Psoas muscle (tissue), 8 donors: ENCODE data around the gene CTNNAL1. TPM values are rescaled to one million over a fixed set of nuclear protein-coding genes. Genes with fewer than 3 reads are reported as not detected.
"Not testable (repeated sequence)": the region's sequence is repeated elsewhere in the genome, so short reads cannot be mapped to it uniquely, and the experiment has no call there.

ENCODE experiments used
- ATAC-seq, 4 donors: fragments of 200-7000 bp; cut with Tn5 transposase; one replicate each; pipeline ENCODE4 v1.9.1; 2020; ENCODE audit warnings: moderate library complexity in 3 of 4, mild to moderate bottlenecking in 2 of 4
- DNase-seq, 2 donors: peaks; one replicate each; pipeline ENCODE4 v3.0.0-alpha.2; 2020
- H3K27ac ChIP-seq: fragments of 200-600 bp; one replicate; pipeline ENCODE4 v1.8.0; 2022
- H3K27me3 ChIP-seq, 3 donors: fragments of 200-600 bp in 1 of 3; one replicate each; pipeline versions ENCODE4 v1.6.1 to v1.8.0; 2013 to 2022; ENCODE audit warnings: low read length in 2 of 3, mild to moderate bottlenecking in 2 of 3, moderate library complexity in 1 of 3; ENCODE audit not compliant: insufficient read depth in 3 of 3
- H3K36me3 ChIP-seq, 2 donors: fragments of 200-600 bp in 1 of 2; one replicate each; pipeline versions ENCODE4 v1.6.1 to v1.8.0; 2013 to 2022; ENCODE audit warnings: low read depth in 1 of 2, mild to moderate bottlenecking in 1 of 2, moderate library complexity in 1 of 2; ENCODE audit not compliant: insufficient read depth in 1 of 2
- H3K4me1 ChIP-seq: fragments of 200-600 bp; one replicate; pipeline ENCODE4 v1.8.0; 2022
- H3K4me3 ChIP-seq: fragments of 200-600 bp; one replicate; pipeline ENCODE4 v1.8.0; 2022; ENCODE audit warnings: mild to moderate bottlenecking
- H3K9me3 ChIP-seq: fragments of 200-600 bp; one replicate; pipeline ENCODE4 v1.8.0; 2022
- WGBS, 3 donors: extraction: QIAGEN DNeasy Blood & Tissue Kit; methylation state at CpG; one replicate each; pipeline versions ENCODE4 v1.1.6 to v1.1.7; 2013; 5-methylcytosine and 5-hydroxymethylcytosine counted together
- intact Hi-C, 2 donors: fragments of 100-400 bp; cut with DNase I; formaldehyde crosslinking; loops; one replicate each; pipeline versions ENCODE4 v1.11.0 to v1.14.2; 2022
- long read RNA-seq, 2 donors: library from polyadenylated mRNA; unstranded; transcript quantifications; one replicate each; pipeline ENCODE4 v2.0.0, GENCODE V29; 2021
- polyA plus RNA-seq, 3 donors: library from polyadenylated mRNA; stranded (reverse); fragments of 200-250 nt; gene quantifications; one replicate each; pipeline ENCODE4 v1.2.3, GENCODE V29; 2013
- total RNA-seq, 4 donors: library from RNA; stranded (reverse); fragmentation: NEBNext Ultra II Directional in 2 of 4; extraction: Animal tissue kit (Norgen Biotek cat#: 25700) in 2 of 4; gene quantifications; one replicate each; pipeline versions ENCODE4 v1.2.1 to v1.2.4, GENCODE V29; 2021 to 2023
- TF ChIP-seq, protein P1 (sequence below): fragments of 200-600 bp; IDR thresholded peaks from one replicate; pipeline ENCODE4 v1.8.0; 2022; ENCODE audit warnings: antibody characterized with exemption
- donor health status: healthy with polysubstance abuse.
- donor health status: DM: no; HTN: no; CAD: no; lungs with moderate emphysema.
- donor health status: Bipolar disorder and iron deficiency.
- donor health status: healthy.
- donor health status: DM: yes; HTN: yes; CAD: no.
- donor health status: DM: no; HTN: no; CAD: no.
- donor health status: DM: no; HTN: no; CAD: no.
- donor health status: DM: yes; HTN: yes; CAD: no.

Gene CTNNAL1, protein sequence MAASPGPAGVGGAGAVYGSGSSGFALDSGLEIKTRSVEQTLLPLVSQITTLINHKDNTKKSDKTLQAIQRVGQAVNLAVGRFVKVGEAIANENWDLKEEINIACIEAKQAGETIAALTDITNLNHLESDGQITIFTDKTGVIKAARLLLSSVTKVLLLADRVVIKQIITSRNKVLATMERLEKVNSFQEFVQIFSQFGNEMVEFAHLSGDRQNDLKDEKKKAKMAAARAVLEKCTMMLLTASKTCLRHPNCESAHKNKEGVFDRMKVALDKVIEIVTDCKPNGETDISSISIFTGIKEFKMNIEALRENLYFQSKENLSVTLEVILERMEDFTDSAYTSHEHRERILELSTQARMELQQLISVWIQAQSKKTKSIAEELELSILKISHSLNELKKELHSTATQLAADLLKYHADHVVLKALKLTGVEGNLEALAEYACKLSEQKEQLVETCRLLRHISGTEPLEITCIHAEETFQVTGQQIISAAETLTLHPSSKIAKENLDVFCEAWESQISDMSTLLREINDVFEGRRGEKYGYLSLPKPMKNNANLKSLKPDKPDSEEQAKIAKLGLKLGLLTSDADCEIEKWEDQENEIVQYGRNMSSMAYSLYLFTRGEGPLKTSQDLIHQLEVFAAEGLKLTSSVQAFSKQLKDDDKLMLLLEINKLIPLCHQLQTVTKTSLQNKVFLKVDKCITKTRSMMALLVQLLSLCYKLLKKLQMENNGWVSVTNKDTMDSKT
- total RNA-seq (10 to 100 TPM; 27.2 to 48.2 (median 32.5) TPM), polyA plus RNA-seq (10 to 100 TPM; 14.1 to 49.4 (median 44.2) TPM)
- long read RNA-seq, donor 1, transcript CTNNAL1-201 (19 exons, 2,490 nt) = major isoform, 41 of 64 reads
- long read RNA-seq, donor 1, partial matches to known transcripts = 15 of 64 reads
- long read RNA-seq, donor 1, other reads (novel, unspliced or antisense) = 6 of 64 reads
- long read RNA-seq, donor 2, transcript CTNNAL1-201 (19 exons, 2,490 nt) = major isoform, 67 of 96 reads
- long read RNA-seq, donor 2, partial matches to known transcripts = 17 of 96 reads
- long read RNA-seq, donor 2, other reads (novel, unspliced or antisense) = 11 of 96 reads

DNA sequence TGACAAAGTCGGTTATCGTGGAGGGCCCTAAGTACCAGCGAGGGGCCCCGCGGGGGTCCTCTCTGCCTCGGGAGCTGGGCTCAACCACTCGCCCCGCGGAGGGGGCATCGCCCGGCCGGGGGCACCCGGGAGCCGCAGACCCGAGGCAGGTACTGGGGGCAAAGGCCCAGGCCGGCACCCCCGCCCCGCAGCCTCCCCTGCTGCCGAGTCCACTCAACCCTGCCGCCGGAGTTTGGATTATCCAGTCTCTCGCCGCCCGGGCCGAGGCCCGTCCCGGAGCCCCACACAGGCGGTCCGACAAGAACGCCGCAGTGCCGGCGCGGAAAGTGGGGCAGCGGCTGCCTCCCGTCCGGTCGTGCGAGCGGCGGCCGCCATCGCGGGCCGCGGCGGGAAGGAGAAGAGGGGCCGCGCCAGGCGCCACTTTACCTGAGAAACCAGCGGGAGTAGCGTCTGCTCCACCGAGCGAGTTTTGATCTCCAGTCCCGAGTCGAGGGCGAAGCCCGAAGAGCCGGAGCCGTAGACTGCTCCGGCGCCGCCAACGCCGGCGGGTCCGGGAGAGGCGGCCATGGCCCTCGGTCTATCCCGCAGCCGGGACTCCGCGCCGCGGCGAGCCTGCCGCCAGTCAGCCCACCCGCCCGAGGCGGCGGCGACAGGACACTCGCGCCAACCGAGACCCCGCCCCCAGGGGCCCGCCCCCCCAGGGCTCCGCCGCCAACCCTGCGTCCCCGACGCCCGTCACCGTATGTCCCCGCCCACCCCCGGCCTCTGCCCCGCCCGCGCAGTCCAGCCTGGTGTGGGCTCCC, at the start of gene CTNNAL1:
Gene CTNNAL1 (minus strand): TSS at position 624 of the 803 bp plus-strand sequence. CDS start 57 bp downstream, at position 567.
- H3K4me1 ChIP-seq = peaks cover 43% of the 10 kb centered on the region
- no peaks in the 10 kb centered on the region for H3K36me3 ChIP-seq

DNA sequence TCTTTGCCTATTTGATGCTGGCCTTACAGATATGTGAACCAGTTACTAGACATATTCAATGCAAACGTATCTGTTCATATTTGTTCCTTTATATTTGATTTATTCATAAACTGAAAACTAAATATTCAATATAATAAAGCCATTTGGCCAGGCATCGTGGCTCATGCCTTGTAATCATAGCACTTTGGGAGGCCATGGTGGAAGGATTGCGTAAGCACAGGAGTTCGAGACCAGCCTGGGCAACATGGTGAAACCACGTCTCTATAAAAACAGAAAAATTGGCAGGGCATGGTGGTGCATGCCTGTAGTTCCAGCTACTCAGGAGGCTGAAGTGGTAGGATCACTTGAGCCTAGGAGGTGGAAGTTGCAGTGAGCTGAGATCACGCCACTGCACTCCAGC, 49.2 kb upstream of the CTNNAL1 start:
- Histone ChIP-seq H3K4me1 (no peaks in the 10 kb centered on the region), H3K36me3 (peaks cover 0 to 93% of the 10 kb centered on the region in 2 donors), H3K4me3 (no peak overlapping the region), H3K9me3 (no peaks in the 10 kb centered on the region), H3K27me3 (no peaks in the 10 kb centered on the region), H3K27ac (no peak overlapping the region)
- TF ChIP-seq, protein P1, sequence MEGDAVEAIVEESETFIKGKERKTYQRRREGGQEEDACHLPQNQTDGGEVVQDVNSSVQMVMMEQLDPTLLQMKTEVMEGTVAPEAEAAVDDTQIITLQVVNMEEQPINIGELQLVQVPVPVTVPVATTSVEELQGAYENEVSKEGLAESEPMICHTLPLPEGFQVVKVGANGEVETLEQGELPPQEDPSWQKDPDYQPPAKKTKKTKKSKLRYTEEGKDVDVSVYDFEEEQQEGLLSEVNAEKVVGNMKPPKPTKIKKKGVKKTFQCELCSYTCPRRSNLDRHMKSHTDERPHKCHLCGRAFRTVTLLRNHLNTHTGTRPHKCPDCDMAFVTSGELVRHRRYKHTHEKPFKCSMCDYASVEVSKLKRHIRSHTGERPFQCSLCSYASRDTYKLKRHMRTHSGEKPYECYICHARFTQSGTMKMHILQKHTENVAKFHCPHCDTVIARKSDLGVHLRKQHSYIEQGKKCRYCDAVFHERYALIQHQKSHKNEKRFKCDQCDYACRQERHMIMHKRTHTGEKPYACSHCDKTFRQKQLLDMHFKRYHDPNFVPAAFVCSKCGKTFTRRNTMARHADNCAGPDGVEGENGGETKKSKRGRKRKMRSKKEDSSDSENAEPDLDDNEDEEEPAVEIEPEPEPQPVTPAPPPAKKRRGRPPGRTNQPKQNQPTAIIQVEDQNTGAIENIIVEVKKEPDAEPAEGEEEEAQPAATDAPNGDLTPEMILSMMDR = no peak
- intact Hi-C loops = no loop called here
- ATAC-seq (no peak), DNase-seq (no peak)
- WGBS, 3 donors = 73 to 84% (median 73%) methylated on average over 6 of the region's 6 CpGs

More for the DNA sequence above, at the start of gene CTNNAL1:
- peak; percentile 95 to 96 for DNase-seq
- TF ChIP-seq, protein P1 = no peak
- intact Hi-C loops = loop anchor here in 1 of 2 donors (5.0 kb wide), 1 partner anchor 81 kb away; the partner anchor contains the start of genes ABITRAM and ELP1
- 0 to 1% (median 1%) methylated on average over 51 to 99 of the region's 99 CpGs for WGBS, 3 donors
- Histone ChIP-seq H3K27me3 (no peaks in the 10 kb centered on the region), H3K9me3 (no peaks in the 10 kb centered on the region), H3K4me3 (peak within 1 kb of the TSS; percentile 93), H3K27ac (peak within 1 kb of the TSS; percentile 97)
- peak; percentile 93 to 95 (median 94) for ATAC-seq

DNA sequence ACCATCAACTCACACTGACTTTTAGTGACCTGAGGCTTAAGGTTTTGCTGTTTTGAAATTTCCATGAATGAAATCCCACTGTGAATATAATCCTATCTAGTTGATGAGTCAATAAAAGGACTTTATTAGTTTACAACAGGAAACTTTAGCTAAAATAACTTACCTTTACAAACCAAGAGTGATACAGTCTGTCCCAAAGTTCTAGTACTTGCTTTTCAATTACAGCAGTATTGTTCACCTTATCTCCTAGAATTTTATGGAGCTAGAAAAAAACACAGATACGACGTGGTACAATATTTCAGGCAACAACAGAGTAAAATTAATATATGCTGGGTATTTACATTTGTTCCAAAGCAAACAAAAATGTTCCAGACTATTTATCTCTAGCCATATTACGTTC, 46.9 kb upstream of the CTNNAL1 start:
- no peak overlapping the region for H3K27ac ChIP-seq
- WGBS, 3 donors = 79 to 91% (median 90%) methylated on average over 3 of the region's 3 CpGs
- DNase-seq = no peak
- TF ChIP-seq, protein P1 = no peak
- peaks cover 0 to 94% of the 10 kb centered on the region in 2 donors for H3K36me3 ChIP-seq
- no peaks in the 10 kb centered on the region for H3K9me3 ChIP-seq
- ATAC-seq = no peak
- no peak overlapping the region for H3K4me3 ChIP-seq
- intact Hi-C loops = no loop called here
- no peaks in the 10 kb centered on the region for H3K4me1 ChIP-seq
- no peaks in the 10 kb centered on the region for H3K27me3 ChIP-seq

DNA sequence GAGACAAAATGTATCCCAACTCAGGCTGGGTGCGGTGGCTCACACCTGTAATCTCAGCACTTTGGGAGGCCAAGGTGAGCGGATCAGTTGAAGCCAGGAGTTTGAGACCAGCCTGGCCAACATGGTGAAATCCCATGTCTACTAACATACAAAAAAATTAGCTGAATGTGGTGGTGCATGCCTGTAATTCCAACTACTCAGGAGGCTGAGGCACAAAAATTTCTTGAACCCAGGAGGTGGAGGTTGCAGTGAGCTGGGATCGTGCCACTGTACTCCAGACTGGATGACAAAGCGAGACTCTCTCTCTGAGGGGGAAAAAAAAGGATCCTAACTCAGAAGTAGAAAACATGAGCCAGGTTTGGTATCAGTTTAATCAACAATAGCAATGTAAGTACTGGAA, 39.8 kb upstream of the CTNNAL1 start:
- H3K4me1 ChIP-seq, DNase-seq, H3K9me3 ChIP-seq, H3K4me3 ChIP-seq, ATAC-seq, intact Hi-C loops, H3K27ac ChIP-seq, H3K27me3 ChIP-seq: not testable (repeated sequence)
- H3K36me3 ChIP-seq = peaks cover 11 to 92% of the 10 kb centered on the region in 2 donors
- 86 to 96% (median 96%) methylated on average over 4 of the region's 4 CpGs for WGBS, 3 donors
